Retina (tissue), 1 donor: ENCODE measurements around the gene PPL.
"Not testable (repeated sequence)": the region's sequence is repeated elsewhere in the genome, so short reads cannot be mapped to it uniquely, and the experiment has no call there.

ENCODE experiments used
- DNase-seq: peaks from one replicate; pipeline ENCODE4 v3.0.0-alpha.2; 2016

PPL gene

GRCh38 chr16:4957720-4958509, 21.0 kb upstream of the PPL start, which contains the start of gene SEC14L5:
Gene SEC14L5, plus strand, starts transcription at chr16:4958330. Its CDS starts 994 bp downstream, at chr16:4959324.
- peak; percentile 90 for DNase-seq

- no peak for DNase-seq
Observed at GRCh38 chr16:4957420-4957719, 20.4 kb upstream of the PPL start.

DNA sequence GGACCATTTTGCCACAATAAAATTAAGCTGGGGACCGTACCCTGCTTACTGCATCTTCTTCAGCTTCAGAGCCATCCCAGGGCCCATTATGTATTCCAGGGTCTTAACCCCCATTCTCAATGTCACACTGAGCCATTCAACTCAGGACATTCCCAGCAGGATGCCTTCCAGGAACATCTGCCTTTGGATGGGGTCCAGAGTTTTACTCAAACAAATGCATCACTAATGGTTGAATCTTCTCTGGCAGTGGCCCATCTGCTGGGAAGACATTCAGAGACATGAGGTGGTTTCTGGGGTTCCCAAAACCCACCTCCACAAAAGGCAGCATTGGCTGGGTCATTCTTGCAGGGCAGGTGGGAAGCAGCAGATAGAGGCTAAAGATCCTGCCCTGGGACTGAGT, 17.8 kb upstream of the PPL start:
- no peak for DNase-seq

- DNase-seq, result not testable (repeated sequence)
Observed at GRCh38 chr16:4951583-4951982, 14.6 kb upstream of the PPL start.

GRCh38 chr16:4949986-4950385, 13.0 kb upstream of the PPL start:
- DNase-seq, result no peak

DNA sequence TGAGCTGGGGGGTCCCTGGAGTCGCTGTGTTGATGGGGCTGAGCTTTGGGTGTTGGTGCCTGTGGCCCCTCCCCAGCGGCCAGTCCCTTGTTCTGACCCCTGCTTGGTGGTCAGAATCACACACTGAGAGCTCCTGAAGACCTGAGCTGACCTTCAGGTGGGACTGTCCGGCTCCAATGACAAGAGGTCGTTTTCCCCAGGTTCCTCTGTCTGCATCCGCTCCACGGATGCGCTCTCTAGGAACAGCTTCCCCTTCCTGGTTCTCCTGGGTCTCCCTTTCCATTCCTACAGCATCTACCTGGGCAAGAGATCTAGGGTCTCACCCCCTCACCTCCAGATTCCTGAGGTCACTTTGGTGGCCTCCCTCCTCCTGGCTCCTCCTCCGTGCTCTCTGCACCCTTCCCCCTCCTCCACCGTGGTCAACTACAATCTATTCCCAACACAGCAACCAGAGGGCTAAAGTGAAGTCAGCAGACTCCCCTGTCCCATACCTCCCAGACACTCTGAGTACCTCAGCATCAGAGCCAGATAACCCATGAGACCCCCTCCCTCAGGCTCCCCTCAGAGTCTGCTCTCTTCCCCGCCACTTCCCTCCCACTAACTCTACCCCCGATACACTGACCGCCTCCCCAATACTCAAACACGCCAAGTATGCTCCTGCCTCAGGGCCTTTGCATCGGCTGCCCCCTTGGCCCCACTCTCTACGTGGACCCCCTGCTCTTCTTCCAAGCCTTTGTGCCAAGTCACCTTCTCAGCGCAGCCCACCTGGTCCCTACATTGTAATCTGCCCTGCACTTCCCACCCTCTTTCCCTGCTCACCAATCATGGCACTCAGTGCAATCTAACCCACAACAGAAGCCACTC, 12.2 kb upstream of the PPL start:
- no peak for DNase-seq

DNA sequence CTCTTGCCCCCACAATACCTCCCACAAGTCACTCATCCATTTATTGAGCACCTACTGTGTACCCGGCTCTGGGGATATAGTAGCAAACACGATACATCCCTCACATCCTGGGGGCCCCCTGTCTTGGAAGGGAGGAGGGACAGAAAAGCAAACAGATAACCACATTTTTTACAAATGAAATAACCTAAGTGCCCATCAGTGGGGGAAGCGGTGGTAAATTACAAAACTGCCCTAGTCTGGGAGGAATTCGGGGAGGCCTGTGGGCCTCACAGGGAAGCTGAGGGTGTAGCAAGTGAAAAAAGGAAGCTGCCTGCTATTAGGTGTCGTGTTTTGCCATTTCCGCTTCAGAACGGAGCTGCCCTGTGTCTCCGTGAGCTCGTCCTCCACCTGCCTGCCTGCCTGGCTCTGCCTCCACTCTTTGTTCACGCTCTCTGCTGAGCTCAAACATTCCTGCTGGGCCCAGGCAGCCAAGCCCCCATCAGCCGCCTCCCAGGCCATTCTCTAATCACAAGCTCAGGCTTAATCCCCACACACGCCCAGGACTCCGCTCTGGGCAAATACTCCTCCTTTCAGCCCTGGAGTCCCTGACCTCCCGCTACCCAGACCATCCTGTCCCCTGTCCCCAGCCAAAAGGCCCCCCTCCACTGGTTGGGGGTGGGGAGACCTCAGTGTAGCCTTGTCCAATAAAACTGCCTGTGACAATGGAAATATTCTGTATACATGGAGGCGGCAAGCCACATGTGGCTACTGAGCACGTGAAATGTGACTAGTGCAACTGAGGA, 11.0 kb upstream of the PPL start:
- DNase-seq, result no peak

DNA sequence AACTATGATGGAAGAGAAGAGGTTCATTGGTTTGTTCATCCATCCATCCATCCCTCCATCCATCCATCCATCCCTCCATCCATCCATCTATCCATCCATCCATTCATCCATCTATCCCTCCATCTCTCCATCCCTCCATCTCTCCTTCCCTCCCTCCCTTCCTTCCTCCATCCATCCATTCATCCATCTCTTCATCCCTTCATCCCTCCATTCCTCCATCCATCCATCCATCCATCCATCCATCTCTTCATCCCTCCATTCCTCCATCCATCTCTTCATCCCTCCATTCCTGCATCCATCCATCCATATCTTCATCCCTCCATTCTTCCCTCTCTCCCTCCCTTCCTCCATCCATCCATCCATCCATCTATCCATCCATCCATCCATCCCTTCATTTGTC, 10.0 kb upstream of the PPL start:
- DNase-seq, result no peak

DNA sequence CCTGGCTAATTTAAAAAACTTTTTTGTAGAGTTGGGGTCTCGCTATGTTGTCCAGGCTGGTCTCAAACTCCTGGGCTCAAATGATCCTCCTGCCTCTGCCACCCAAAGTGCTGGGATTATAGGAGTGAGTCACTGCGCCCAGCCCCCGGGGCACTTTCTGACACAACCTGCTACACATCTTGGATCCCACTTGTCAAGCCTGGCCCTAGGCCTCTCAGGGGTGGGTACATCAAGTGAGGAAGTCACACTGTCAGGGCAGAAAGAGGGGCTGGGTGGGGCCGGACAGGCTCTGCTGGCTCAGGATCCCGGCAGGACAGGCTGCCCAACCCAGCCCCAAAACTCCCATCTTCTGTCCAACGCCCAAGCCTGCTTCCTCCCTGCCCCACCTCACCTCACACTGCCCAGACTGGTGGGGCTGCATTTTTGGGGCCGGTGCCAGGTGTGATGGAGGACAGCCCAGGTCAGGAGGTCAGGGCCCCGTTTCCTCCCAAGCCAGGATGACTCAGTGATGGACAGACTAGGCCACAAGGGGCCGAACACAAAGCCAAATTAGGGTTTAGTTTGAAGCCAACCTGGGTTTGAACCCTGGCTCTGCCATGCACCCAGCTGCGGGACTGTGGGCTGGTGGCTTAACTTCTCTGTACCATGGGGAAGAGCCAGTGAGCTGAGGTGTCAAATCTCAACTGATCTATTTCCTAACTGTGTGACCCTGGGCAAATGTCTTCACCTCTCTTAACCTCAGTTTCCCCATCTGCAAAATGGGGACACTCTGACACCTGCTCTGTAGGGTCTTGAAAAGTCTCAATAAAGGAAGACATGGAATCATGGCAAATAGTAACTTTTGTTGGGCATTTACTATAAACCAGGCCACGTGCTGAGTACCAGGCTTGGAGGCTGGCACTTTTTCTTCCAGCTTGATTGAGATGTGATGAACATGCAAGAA, 8.9 kb upstream of the PPL start:
- DNase-seq, result no peak

GRCh38 chr16:4944333-4945281, 7.7 kb upstream of the PPL start:
- no peak for DNase-seq

DNA sequence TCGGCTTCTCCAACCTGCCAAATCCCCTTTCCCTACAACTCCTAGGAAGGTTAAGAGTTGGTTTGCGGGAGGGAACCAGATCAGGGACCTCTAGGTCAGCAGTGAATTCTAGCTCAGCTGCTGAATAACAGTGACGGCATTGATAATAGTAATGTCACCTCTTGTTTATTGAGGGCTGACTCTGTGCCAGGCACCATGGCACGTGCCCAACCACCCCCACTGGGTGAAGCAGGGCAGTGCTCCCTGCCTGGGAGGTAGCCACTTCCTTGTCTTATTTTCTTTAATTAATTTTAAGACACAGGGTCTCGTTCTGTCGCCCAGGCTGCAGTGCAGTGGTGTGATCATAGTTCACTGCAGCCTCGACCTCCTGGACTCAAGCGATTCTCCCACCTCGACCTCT, 5.5 kb upstream of the PPL start:
- DNase-seq, result no peak

- DNase-seq, result no peak
Observed at GRCh38 chr16:4940719-4941118, 3.8 kb upstream of the PPL start.

- no peak for DNase-seq
Observed at GRCh38 chr16:4938683-4939030, 1.7 kb upstream of the PPL start.

DNA sequence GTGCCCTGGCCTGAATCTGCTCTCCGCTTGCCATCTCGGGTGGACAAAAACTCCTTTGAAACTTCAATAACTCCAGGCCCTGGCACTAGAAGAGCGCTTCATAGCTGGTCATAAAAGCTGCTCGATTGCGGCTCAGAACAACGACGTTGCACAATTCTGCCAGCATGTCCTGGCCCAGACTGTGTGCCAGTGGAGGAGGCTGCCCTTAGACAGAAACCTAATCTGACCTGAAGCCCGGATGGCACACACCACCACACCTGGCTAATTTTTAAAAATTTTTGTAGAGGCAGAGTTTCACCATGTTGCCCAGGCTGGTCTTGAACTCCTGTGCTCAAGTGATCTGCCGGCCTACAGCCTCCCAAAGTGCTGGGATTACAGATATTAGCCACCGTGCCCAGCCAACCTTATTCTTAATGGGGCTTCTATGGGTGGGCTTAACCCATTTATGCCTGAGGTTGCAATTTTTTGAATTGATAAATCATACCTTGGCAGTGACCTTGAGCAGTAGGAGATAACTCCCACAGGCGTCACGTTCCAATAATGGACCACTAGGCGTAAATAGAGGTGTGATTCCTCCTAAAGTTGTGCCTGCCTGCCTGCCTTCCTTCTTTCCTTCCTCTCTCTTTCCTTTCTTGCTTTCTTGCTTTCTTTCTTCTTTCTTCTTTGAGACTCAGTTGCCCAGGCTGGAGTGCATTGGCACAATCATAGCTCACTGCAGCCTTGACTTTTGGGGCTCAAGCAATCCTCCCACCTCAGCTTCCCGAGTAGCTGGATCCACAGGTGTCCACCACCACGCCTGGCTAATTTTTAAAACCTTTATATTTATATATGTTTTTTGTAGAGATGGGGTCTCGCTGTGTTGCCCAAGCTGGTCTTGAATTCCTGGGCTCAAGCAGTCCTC, 1.1 kb upstream of the PPL start:
- no peak for DNase-seq

GRCh38 chr16:4936181-4936990, 562 bp downstream of the PPL start:
- DNase-seq, result peak; percentile 40

DNA sequence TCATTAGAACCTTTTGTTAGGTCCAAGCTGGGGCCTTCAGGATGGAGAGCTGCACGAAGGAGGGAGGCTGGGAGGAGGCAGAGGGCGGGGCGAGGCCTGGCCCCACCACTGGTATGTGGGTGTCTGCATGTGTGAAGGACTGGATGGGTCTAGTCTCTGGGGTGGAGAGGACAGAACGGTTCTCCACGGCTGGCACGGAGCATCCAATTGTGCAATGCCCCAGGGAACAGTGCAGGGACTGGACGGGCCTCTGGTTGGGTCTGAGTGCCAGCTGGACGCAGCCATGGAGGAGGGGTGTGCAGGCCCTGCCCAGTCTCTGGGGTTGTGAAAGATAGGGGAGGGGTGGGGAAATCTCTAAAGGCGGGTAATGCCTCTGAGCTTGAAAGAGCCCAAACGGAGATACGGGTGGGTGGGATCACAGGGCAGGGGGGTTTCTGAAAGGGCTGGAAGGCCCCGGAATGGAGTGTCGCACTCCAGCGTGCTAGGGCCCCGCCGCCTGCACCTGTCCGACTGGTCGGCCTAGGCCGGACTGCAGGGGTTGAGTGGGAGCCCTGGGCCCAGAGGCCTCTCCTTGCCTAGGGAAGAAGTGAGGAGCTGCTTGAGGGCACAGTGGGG, 1.6 kb downstream of the PPL start:
- DNase-seq, result no peak

DNA sequence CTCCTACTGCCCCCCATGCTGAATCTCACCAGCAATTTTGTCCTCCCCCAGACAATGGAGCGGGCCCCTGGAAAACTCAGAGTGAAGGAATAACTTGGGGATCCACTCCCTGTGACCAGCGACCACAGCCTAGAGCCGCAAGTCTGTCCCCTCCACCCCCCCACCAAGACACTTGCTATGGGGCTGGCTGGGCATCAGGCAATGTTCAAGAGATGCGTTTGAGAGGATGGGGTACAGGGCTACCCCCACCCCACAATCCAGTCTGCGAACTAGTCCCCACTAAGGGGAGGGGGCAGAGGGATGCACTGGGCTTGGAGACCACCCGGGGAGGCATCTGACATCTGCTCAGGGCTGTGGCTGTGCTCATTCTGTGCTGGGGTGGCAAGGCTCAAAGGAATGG, 2.4 kb downstream of the PPL start:
- no peak for DNase-seq

DNA sequence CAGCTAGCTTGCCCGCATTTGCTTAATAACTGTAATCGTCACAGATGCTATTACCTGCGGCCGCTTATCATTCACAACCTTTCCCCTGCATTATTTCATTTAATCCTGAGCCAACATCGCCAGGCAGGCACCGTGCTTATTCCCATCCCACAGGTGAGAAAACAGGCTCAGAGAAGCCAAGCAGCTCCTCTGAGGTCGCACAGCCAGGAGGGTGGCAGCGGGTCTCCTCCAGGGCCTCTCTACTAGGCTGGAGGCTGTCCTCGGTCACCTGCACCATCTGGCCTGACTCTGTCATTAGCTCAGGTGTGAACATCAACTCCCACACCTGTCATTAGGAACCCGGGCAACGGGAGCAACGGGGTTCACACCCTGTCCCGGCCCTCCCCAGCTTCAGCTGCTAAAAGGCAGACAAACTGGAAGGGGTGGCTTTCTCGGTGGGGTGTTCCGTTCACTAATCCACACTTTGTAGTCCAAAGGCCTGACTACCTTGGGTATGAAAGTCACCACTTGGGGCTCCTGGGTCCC, 3.0 kb downstream of the PPL start:
- no peak for DNase-seq

- no peak for DNase-seq
Observed at GRCh38 chr16:4933433-4933832, 3.5 kb downstream of the PPL start.
